ENCODE measurements around the gene KRTAP4-11.
"Not testable (repeated sequence)": the region's sequence is repeated elsewhere in the genome, so short reads cannot be mapped to it uniquely, and the experiment has no call there.

KRTAP4-11 gene

DNA sequence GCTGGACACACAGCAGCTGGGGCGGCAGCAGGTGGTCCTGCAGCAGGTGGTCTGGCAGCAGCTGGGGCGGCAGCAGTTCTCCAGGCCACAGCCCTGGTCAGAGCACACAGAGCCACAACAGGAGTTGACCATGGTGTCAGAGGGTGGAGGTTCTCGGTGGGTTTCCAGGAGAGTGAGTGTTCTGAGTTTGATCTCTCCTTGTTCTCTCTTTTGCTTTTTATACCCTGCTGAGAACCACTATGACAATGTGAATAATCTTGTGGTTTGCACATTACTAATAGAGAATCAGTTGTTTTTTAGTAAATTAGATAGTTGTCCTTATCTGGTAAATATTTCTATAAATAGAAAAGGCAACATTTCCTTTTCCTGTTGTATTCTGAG lies 5.8 kb upstream of the KRTAP4-11 start, which contains the start of gene KRTAP4-12:
TSS of gene KRTAP4-12 (minus strand) at position 192 of the 381 bp plus-strand sequence. CDS start at position 132, 60 bp downstream.
- DNase-seq (ENCODE audit: low read depth in 2 of 2): not testable (repeated sequence)

DNA sequence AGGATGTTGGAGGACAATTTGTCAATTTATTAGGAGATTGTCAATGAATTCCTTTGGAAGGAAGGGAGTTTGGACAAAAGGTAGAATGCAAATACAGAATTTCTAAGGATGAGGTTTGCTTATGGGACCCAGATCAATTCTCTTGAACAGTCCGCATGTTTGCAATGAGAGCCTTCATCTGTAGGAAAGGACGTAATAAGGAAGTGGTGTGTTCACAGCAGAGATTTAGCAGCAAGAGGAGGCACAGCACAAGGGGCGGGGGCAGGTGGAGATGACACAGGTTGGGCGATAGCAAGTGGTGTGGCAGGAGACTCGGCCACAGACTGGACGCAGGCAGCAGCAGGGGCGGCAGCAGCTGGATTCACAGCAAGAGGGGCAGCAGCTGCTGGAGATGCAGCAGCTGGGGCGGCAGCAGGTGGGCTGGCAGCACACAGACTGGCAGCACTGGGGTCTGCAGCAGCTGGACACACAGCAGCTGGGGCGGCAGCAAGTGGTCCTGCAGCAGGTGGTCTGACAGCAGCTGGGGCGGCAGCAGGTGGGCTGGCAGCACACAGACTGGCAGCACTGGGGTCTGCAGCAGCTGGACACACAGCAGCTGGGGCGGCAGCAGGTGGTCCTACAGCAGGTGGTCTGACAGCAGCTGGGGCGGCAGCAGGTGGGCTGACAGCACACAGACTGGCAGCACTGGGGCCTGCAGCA lies 5.3 kb upstream of the KRTAP4-11 start:
- not testable (repeated sequence) for DNase-seq (ENCODE audit: low read depth in 2 of 2)

DNA sequence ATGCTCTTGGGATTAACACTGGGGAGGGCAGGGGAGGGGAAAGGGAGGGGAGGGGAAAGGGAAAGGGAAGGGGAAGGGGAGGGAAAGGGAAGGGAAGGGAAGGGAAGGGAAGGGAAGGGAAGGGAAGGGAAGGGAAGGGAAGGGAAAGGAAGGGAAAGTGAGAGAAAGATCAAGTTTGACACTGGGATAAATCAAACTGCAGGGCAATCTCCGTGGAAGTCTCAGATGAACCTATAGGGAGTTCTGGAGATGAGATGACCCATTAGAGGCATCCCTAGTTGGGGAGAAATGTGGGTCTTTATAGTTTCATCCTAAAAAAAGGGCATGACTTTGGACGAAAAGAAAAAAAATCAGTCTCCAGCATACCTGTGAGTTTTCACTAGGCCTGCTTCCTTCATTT lies 3.6 kb upstream of the KRTAP4-11 start:
- no peak for DNase-seq (ENCODE audit: low read depth in 2 of 2)

DNA sequence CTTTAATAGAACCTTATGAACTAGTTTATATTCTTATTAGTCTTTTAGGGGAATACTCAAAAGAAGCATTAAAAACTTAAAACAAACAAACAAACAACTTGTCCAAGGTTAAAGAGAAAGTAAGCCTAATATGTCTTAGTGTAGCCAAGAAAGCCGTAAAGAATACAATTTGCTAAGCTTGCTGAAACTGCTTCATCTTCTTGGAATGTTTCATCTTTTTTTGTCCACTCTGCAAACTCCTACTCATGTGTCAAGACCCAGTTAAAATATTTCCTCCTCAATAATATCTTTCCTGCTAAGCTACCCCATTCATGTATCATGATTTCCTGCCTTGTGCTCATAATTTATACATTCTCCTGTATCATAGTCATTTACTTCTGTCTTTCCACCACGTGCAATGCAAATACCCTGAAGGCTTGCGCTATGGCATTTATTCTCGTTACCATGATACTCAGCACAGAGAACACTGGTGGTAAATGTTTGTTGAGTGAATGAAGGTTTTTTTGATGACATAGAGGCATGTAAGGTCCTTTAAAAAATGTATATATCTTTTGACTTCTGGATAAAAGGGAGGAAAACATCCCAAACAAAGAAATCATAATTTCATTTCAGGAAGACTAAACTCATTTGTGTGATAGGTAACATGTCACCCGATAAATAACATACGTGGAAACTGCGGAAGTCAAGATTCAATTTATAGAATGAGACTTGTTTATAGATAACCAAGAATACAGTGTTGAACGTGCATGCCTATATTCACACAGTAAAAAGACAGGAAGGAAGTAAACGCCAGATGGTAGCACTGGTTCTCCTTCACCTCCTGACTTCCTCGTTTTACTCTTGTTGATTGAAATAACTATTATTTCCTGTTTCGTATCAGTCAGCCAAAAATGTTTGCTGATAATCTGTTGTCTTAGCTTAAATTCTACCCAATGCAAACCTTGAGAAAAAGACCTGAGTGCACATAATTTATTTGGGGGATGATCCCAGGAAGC lies 1.8 kb upstream of the KRTAP4-11 start:
- DNase-seq (ENCODE audit: low read depth in 2 of 2): not testable (repeated sequence)

DNA sequence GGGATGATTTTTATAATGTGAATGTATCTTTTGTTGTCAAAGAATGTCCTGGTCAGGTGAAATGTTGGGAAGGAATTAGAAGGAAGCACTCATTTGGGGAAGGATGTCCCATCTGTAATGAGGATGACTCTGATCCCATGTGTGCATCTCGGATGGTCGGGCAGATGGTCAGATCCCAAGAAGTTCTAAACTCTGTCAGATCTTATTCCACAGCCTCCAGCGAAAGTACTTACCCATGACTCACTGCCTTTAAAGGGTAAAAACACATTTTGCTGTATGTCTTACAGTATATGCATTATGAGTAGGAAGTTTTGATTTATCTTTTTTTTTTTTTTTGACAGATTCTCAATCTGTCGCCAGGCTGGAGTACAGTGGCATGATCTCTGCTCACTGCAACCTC lies 548 bp upstream of the KRTAP4-11 start:
- DNase-seq (ENCODE audit: low read depth in 2 of 2): no peak

DNA sequence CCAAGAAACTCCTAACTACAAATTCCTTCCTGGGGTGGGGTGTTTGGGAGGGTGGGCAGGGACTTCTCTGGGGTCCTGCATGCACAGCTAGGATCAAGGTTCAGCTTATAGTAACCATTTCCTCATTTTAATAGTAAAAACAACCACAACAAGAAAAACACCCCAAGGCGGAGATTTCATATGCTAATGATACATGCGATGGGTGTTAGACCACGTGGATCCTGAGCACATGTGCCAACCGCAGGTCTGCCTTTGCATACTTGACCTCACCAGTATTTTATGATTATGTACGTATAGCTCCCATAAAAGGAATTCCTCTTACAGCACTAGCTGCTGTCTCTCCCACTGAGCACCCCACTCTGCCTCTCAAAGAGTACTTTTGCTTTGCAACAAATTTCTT lies 1.9 kb downstream of the KRTAP4-11 start:
- DNase-seq (ENCODE audit: low read depth in 2 of 2): no peak

DNA sequence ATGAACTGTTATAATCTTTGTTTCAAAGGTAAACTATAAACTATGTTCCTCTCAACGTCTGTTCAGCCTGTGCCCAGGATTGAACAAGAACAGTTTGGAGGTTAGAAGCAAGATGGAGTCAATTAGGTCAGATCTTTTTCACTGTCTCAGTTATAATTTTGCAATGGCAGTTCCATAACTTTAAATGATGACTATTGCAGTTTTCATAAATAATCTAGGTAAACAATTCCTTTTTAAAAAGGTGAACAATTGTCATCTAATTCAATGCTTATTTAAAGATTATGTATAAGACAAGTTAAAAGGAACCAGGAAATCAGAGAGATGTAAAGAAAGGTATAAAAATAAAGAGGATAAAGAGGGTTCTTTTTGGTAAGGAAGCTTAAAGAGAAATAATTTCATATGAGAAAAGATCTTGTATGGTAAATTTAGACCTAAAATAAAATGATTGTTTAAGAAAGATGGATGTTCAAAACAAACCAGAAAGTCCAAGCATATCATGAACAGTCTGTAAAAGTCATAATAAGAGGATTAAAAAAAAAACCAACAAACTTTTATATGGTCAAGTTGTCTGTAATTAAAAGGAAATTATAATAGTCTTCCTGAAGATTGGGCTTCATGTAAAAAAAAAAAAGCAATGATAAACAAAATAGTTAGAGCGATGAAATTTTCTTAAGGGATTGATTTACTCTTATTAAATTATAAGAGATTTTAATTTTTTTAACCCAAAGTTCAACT lies 6.9 kb downstream of the KRTAP4-11 start:
- no peak for DNase-seq (ENCODE audit: low read depth in 2 of 2)

DNA sequence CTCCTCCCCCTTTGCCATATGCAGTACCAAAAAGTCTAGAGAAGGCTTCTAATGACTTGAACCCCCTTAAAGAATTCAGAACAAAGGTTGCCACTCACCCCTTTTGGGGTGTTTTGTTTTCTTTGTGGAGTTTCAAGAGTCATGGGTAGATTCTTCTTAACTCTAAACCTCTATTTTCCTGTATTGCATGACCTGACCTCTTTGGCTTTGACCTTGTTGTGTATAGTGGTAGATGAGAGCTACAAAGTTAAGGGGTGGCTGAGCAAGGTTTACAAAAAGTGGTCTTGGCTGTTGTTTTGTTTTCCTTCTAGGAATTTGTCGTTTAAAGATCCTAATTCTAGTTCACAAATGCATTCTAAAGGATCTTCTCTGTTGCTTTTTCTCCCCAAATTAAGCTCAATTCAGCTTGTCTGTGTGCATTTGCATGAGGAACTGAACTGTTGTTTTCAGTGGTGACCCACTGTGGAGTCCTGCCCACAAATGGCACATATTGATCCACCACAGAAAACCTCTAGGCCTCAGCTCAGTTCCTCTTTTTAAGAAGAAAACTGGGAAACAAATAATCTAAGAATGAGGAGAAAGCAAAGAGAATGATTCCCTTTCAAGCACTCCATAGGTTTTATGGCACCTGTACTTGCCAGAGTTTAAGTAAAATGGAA lies 9.3 kb downstream of the KRTAP4-11 start:
- DNase-seq (ENCODE audit: low read depth in 2 of 2): not testable (repeated sequence)

DNA sequence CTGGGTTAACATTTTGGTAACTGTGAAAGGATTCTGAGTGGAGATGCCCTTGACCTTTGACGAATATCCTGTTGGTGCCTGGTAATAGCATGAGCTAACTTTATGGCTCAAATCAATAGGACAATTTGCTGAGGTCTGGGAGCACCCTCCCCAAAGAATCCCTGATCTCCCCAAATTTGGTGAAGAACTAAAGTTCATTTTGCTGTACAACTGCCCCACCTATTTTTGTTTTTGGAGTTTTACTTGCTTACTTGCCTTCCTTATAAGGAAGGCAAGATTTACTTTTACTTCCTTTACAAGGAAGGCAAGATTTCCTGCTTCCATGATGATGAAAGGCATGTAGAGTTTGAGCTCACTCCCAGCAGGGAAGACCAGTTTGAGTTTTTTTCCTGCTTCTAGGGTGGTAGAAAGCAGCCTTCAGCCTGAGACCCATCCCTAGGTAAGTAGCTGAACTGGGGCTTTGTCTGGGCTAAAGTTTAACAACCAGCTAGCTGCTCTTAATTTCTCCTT lies 10.2 kb downstream of the KRTAP4-11 start:
- no peak for DNase-seq (ENCODE audit: low read depth in 2 of 2)

DNA sequence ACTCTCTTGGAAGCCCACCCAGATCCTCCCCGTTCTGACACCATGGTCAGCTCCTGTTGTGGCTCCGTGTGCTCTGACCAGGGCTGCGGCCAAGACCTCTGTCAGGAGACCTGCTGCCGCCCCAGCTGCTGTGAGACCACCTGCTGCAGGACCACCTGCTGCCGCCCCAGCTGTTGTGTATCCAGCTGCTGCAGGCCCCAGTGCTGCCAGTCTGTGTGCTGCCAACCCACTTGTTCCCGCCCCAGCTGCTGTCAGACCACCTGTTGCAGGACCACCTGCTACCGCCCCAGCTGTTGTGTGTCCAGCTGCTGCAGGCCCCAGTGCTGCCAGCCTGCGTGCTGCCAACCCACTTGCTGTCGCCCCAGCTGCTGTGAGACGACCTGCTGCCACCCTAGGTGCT lies 12.8 kb downstream of the KRTAP4-11 start, which contains the start of gene KRTAP4-9:
TSS of gene KRTAP4-9 (plus strand) at position 43 of the 400 bp plus-strand sequence. CDS start at position 43, 0 bp downstream.
- DNase-seq (ENCODE audit: low read depth in 2 of 2): not testable (repeated sequence)

DNA sequence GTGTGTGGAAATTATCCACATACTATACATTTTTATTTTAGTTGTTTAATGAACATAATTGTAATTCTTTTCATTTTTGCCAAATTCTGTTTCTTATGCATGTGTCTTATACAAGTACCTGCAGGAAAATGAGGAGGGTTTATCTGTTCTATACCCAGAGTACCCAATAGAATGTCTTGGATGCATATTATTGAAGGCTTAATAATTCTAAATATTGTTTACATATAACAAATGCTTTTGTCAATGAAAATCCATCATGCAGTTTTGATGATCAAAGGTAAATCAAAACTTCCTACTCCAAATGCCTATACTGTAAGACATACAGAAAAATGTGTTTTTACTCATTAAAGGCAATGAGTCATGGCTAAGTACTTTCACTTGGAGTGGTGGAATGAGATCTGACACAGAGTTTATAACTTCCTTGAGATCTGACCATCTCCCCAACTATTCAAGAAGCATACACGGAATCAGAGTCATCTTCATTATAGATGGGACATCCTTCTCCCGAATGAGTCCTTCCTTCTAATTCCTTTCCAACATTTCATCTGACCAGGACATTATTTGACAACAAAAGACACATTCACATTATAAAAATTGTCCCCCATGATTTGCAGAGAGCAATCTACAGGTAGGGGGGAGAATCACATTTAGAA lies 13.7 kb downstream of the KRTAP4-11 start:
- DNase-seq (ENCODE audit: low read depth in 2 of 2): not testable (repeated sequence)

DNA sequence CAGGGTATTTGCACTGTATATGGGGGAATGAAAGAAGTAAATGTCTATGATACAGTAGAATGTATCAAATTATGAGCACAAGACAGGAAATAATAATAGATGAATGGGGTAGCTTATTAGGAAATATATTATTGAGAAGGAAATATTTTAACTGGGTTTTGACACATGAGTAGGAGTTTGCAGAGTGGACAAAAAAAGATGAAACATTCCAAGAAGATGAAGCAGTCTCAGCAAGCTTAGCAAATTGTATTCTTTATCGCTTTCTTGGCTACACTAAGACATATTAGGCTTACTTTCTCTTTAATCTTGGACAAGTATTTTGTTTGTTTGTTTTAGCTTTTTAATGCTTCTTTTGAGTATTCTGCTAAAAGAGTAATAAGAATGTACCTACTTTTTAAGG lies 14.3 kb downstream of the KRTAP4-11 start:
- no peak for DNase-seq (ENCODE audit: low read depth in 2 of 2)

DNA sequence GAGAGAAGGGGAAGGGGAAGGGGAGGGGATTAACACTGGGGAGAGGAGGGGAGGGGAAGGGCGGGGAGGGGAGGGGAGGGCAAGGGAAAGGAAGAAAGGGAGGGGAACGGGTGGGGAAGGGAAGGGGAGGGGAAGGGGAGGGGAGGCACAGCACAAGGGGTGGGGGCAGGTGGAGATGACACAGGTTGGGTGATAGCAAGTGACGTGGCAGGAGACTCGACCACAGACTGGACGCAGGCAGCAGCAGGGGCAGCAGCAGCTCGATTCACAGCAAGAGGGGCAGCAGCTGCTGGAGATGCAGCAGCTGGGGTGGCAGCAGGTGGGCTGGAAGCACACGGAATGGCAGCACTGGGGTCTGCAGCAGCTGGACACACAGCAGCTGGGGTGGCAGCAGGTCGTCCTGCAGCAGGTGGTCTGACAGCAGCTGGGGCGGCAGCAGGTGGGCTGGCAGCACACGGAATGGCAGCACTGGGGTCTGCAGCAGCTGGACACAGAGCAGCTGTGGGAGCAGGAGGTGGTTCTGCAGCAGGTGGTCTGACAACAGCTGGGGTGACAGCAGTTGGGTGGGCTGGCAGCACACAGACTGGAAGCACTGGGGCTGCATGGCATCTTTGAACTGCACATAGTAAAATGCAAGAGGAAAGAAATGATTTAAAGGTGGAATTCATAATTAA lies 16.4 kb downstream of the KRTAP4-11 start, which contains the start of gene KRTAP4-16:
TSS of gene KRTAP4-16 (minus strand) at position 624 of the 674 bp plus-strand sequence. CDS start at position 624, 0 bp downstream.
- DNase-seq (ENCODE audit: low read depth in 2 of 2): no peak

DNA sequence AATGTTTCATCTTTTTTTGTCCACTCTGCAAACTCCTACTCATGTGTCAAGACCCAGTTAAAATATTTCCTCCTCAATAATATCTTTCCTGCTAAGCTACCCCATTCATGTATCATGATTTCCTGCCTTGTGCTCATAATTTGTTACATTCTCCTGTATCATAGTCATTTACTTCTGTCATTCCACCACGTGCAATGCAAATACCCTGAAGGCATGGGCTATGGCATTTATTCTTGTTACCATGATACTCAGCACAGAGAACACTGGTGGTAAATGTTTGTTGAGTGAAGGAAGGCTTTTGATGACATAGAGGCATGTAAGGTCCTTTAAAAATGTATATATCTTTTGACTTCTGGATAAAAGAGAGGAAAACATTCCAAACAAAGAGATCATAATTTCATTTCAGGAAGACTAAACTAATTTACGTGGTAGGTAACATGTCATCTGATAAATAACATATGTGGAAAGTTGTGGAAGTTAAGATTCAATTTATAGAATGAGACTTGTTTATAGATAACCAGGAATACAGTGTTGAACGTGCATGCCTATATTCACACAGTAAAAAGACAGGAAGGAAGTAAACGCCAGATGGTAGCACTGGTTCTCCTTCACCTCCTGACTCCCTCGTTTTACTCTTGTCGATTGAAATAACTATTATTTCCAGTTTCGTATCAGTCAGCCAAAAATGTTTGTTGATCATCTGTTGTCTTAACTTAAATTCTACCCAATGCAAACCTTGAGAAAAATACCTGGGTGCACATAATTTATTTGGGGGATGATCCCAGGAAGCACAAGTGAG lies 18.3 kb downstream of the KRTAP4-11 start:
- not testable (repeated sequence) for DNase-seq (ENCODE audit: low read depth in 2 of 2)

DNA sequence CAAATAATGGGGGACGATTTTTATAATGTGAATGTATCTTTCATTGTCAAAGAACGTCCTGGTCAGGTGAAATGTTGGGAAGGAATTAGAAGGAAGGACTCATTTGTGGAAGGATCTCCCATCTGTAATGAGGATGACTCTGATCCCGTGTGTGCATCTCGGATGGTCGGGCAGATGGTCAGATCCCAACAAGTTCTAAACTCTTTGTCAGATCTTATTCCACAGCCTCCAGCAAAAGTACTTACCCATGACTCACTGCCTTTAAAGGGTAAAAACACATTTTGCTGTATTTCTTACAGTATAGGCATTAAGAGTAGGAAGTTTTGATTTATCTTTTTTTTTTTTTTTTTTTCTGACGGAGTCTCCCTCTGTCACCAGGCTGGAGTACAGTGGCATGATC lies 19.7 kb downstream of the KRTAP4-11 start:
- no peak for DNase-seq (ENCODE audit: low read depth in 2 of 2)

DNA sequence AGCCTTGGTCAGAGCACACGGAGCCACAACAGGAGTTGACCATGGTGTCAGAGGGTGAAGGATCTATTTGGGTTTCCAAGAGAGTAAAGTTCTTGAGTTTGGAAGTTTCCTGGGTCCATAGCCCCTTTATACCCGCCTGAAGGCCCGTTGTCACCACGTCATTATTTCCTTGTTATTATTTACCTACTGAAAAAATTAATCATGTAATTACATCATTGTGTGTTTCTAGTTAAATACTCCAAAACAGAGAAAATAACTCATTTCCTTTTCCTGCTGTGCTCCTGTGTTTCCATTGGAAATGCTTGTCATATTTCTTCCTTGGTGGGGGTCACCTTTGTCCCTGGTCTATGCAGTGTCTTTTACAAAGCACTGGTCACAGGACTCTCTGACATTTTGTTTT lies 20.1 kb downstream of the KRTAP4-11 start, which contains the start of gene KRTAP4-8:
TSS of gene KRTAP4-8 (minus strand) at position 101 of the 400 bp plus-strand sequence. CDS start at position 43, 58 bp downstream.
- DNase-seq (ENCODE audit: low read depth in 2 of 2): no peak

DNA sequence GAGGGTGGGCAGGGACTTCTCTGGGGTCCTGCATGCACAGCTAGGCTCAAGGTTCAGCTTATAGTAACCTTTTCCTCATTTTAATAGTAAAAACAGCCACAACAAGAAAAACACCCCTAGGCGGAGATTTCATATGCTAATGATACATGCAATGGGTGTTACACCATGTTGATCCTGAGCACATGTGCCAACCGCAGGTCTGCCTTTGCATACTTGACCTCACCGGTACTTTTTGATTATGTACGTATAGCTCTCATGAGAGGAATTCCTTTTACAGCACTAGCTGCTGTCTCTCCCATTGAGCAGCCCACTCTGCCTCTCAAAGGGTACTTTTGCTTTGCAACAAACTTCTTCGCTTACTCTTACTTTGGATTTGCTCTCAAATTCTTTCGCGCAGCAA lies 22.1 kb downstream of the KRTAP4-11 start:
- no peak for DNase-seq (ENCODE audit: low read depth in 2 of 2)

DNA sequence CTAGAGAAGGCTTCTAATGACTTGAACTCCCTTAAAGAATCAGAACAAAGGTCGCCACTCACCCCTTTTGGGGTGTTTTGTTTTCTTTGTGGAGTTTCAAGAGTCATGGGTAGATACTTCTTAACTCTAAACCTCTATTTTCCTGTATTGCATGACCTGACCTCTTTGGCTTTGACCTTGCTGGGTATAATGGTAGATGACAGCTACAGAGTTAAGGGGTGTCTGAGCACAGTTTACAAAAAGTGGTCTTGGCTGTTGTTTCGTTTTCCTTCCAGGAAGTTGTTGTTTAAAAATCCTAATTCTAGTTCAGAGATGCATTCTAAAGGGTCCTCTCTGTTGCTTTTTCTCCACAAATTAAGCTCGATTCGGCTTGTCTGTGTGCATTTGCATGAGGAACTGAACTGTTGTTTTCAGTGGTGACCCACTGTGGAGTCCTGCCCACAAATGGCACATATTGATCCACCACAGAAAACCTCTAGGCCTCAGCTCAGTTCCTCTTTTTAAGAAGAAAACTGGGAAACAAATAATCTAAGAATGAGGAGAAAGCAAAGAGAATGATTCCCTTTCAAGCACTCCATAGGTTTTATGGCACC lies 29.3 kb downstream of the KRTAP4-11 start:
- not testable (repeated sequence) for DNase-seq (ENCODE audit: low read depth in 2 of 2)
